ENCODE results near the gene CEMP1. TPM values are rescaled to one million over a fixed set of nuclear protein-coding genes. Genes with fewer than 3 reads are reported as not detected.

The CEMP1 gene
- total RNA-seq, 1 donor from 2014 or later = not detected

DNA sequence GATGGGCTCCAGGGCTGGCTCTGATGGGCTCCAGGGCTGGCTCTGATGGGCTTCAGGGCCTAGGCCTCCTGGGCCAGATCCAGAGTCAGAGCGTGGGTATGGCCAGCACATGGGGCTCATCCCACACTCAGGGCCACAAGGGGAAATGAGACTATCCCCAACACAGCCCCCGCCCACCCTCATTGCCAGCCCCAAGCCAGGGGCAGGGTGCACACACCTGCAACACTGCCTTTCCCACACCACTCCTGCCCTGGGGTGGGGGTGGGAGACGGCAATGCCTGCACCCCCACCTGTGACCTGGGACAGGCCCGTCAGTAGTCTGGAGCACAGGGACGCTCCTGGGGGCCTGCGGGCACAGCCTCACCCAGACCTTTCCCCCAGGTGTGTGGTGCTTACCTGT, 31.8 kb downstream of the CEMP1 start:
- peaks cover 7% of the 10 kb centered on the region for H3K27me3 Mint-ChIP-seq (ENCODE audit: unreplicated experiment)
- H3K9me3 Mint-ChIP-seq (ENCODE audit: unreplicated experiment) = no peaks in the 10 kb centered on the region
- DNase-seq (ENCODE audit: low spot score) = no peak
- no peak overlapping the region for H3K27ac Mint-ChIP-seq (ENCODE audit: unreplicated experiment)
- no peaks in the 10 kb centered on the region for H3K4me1 Mint-ChIP-seq (ENCODE audit: unreplicated experiment)
- H3K36me3 Mint-ChIP-seq (ENCODE audit: low read depth, unreplicated experiment) = peaks cover 7% of the 10 kb centered on the region
- TF ChIP-seq, protein P1, sequence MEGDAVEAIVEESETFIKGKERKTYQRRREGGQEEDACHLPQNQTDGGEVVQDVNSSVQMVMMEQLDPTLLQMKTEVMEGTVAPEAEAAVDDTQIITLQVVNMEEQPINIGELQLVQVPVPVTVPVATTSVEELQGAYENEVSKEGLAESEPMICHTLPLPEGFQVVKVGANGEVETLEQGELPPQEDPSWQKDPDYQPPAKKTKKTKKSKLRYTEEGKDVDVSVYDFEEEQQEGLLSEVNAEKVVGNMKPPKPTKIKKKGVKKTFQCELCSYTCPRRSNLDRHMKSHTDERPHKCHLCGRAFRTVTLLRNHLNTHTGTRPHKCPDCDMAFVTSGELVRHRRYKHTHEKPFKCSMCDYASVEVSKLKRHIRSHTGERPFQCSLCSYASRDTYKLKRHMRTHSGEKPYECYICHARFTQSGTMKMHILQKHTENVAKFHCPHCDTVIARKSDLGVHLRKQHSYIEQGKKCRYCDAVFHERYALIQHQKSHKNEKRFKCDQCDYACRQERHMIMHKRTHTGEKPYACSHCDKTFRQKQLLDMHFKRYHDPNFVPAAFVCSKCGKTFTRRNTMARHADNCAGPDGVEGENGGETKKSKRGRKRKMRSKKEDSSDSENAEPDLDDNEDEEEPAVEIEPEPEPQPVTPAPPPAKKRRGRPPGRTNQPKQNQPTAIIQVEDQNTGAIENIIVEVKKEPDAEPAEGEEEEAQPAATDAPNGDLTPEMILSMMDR (IDR thresholded peaks at IDR 0.05; ENCODE audit: unreplicated experiment) = no peak
- no peak overlapping the region for H3K4me3 Mint-ChIP-seq (ENCODE audit: unreplicated experiment)

DNA sequence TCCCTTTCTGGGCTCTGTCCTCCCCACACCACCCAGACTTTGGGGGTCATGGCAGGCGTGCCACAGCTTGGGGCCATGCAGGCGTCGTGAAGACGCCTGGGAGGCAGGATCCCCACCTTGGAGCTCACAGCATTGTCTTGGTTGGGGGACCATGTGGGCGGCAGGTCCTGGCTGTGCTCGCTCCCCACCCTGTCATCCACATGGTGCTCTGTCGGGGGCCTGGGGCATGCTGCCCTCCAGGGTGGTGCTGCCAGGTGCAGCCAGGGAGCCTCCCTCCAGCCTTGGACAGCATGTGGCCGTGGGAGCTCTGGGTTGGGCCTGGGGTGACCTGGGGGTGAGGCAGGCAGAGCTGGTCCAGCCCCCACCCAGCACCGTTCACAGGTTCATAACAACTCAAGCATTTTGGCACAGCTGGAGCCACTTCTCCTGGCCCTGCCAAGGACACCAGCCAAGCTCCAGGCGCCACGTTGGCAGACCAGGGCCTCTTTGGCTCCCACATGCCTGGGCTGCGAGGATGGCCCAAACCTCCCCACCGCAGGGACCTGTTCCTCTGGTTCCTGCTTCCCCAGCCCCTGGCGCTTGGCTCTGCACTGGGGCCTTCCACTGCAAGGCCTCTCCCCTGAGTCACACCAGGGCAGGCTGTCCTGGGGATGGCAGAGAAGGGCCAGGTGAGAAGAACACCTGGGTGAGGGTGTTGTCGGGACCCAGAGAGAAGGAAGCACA, 32.5 kb downstream of the CEMP1 start:
- Mint-ChIP-seq H3K9me3 (ENCODE audit: unreplicated experiment) (no peaks in the 10 kb centered on the region), H3K4me3 (ENCODE audit: unreplicated experiment) (no peak overlapping the region), H3K4me1 (ENCODE audit: unreplicated experiment) (no peaks in the 10 kb centered on the region), H3K36me3 (ENCODE audit: low read depth, unreplicated experiment) (peaks cover 7% of the 10 kb centered on the region), H3K27ac (ENCODE audit: unreplicated experiment) (no peak overlapping the region), H3K27me3 (ENCODE audit: unreplicated experiment) (peaks cover 7% of the 10 kb centered on the region)
- TF ChIP-seq, protein P1 (IDR thresholded peaks at IDR 0.05; ENCODE audit: unreplicated experiment) = no peak
- DNase-seq (ENCODE audit: low spot score) = no peak

DNA sequence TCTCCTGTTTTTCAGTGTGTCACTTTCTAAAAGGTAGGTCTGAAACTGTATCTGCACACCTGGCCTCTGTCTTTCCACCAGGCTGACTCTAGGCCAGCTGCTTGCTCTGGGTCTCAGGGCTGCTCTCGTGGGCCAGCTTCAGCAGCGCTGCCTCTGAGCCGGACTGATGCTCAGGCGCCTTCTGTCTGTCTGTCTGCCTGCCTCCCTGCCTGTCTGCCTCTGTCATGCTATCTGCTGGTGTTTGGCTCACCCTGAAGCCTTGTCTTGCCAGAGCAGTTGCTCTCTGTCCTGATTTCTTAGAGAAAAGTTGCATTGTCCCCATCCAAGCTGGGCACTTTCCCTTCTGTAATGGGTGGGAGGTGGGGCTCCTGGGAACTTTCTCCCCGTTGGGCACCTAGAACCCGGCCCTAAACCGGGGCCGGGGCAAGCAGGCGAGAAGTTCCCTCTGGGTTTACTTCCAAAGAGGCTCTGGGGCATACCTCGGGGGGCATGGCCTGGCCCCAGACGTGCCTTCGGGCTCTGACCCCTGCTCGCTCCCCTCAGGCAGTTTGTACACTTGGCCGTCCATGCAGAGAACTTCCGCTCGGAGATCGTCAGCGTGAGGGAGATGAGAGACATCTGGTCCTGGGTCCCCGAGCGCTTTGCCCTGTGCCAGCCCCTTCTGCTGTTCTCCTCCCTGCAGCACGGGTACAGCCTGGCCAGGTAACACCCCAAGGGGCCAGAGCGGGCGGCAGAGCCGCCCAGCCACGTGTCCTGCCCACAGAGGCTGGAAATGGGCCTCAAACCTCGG, 33.3 kb downstream of the CEMP1 start:
- Mint-ChIP-seq H3K36me3 (ENCODE audit: low read depth, unreplicated experiment) (peaks cover 7% of the 10 kb centered on the region), H3K27ac (ENCODE audit: unreplicated experiment) (no peak overlapping the region)

DNA sequence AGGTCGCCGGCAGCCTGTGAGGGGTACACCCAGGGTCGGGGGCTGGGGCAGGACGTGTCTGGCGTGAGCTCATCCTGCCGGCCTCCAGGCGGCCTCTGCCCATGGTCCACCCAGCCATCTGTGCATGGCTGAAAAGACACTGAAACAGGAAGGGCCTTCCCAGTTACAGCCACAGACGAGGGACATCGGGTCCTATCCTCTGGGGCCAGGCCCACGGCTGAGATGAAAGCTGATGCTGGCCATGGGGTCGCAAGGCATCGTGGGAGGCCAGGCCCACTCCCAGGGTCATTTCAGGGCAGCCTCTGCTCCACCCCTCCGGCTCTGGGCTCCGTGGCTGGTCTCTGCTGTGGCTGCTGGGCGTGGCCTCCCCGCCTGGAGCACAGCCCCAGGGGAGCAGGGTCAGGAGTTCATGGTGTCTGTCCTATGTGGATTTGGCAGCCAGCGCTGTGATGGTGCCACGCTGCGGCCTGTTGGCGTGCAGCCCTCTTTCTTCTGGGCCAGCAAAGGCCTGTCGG, 34.0 kb downstream of the CEMP1 start:
- TF ChIP-seq, protein P1 (IDR thresholded peaks at IDR 0.05; ENCODE audit: unreplicated experiment) = no peak
- no peak overlapping the region for H3K27ac Mint-ChIP-seq (ENCODE audit: unreplicated experiment)
- H3K4me1 Mint-ChIP-seq (ENCODE audit: unreplicated experiment) = no peaks in the 10 kb centered on the region

More for the DNA sequence above, 33.3 kb downstream of the CEMP1 start:
- Mint-ChIP-seq H3K4me3 (ENCODE audit: unreplicated experiment) (peak overlapping the region; percentile 1), H3K9me3 (ENCODE audit: unreplicated experiment) (no peaks in the 10 kb centered on the region), H3K27me3 (ENCODE audit: unreplicated experiment) (peaks cover 7% of the 10 kb centered on the region), H3K4me1 (ENCODE audit: unreplicated experiment) (no peaks in the 10 kb centered on the region)
- DNase-seq (ENCODE audit: low spot score) = no peak
- TF ChIP-seq, protein P1 (IDR thresholded peaks at IDR 0.05; ENCODE audit: unreplicated experiment) = no peak

More for the DNA sequence above, 34.0 kb downstream of the CEMP1 start:
- Mint-ChIP-seq H3K27me3 (ENCODE audit: unreplicated experiment) (peaks cover 7% of the 10 kb centered on the region), H3K36me3 (ENCODE audit: low read depth, unreplicated experiment) (peaks cover 7% of the 10 kb centered on the region), H3K9me3 (ENCODE audit: unreplicated experiment) (no peaks in the 10 kb centered on the region), H3K4me3 (ENCODE audit: unreplicated experiment) (peak overlapping the region; percentile 1)
- no peak for DNase-seq (ENCODE audit: low spot score)

All from endothelial cell (in vitro differentiated cells).